HUES64 (cell line): Measurements from ENCODE around the gene GSTM4. TPM values are rescaled to one million over a fixed set of nuclear protein-coding genes. Genes with fewer than 3 reads are reported as not detected.
A peak's percentile ranks its signal among the peaks of the same experiment; 100 is the strongest.

ENCODE experiments used
- H3K27ac ChIP-seq: 2 replicates; pipeline ENCODE4 v1.7.0; 2013; ENCODE audit warnings: low read depth, low read length, inconsistent platforms
- H3K27me3 ChIP-seq: 2 replicates; pipeline ENCODE4 v1.6.1; 2013; ENCODE audit warnings: mild to moderate bottlenecking, low read length; ENCODE audit not compliant: insufficient read depth
- H3K36me3 ChIP-seq: 2 replicates; pipeline ENCODE4 v1.6.1; 2013; ENCODE audit warnings: mild to moderate bottlenecking, low read length; ENCODE audit not compliant: insufficient read depth
- H3K4me1 ChIP-seq: 2 replicates; pipeline ENCODE4 v1.6.1; 2013; ENCODE audit warnings: mild to moderate bottlenecking, low read length, moderate library complexity; ENCODE audit not compliant: insufficient read depth
- H3K4me3 ChIP-seq: 2 replicates; pipeline ENCODE4 v1.5.1; 2013; ENCODE audit warnings: mild to moderate bottlenecking, low read length, moderate library complexity
- H3K9ac ChIP-seq: 2 replicates; pipeline ENCODE4 v1.6.1; 2013; ENCODE audit warnings: mild to moderate bottlenecking, low read depth, low read length
- H3K9me3 ChIP-seq: 2 replicates; pipeline ENCODE4 v1.6.1; 2013; ENCODE audit warnings: low read depth, low read length; ENCODE audit not compliant: insufficient read depth
- WGBS: fragments of 150-250, 120-280 bp; methylation state at CpG from one replicate; pipeline ENCODE4 v1.1.7; 2013; ENCODE audit warnings: missing lambda C conversion rate; 5-methylcytosine and 5-hydroxymethylcytosine counted together
- polyA plus RNA-seq, 2 experiments: library from polyadenylated mRNA; stranded (reverse); fragments of 50-300 nt; gene quantifications; one replicate each; pipeline ENCODE4 v1.2.3, GENCODE V29; 2013

The GSTM4 gene
- polyA plus RNA-seq (2013, experiment 1 of 2) = 8.5 TPM
- polyA plus RNA-seq (2013, experiment 2 of 2) = 12.2 TPM

GRCh38 chr1:109655615-109656519, at the start of gene GSTM4:
Gene GSTM4 (plus strand): TSS chr1:109656099. CDS start chr1:109656390, 291 bp downstream.
- Histone ChIP-seq H3K4me1 (no peaks in the 10 kb centered on the region), H3K9me3 (no peaks in the 10 kb centered on the region)
- WGBS = 3% methylated on average over 54 of the region's 54 CpGs

GRCh38 chr1:109609881-109610280, 46.0 kb upstream of the GSTM4 start:
- Histone ChIP-seq H3K9ac (no peak overlapping the region), H3K9me3 (no peaks in the 10 kb centered on the region), H3K4me3 (no peak overlapping the region), H3K36me3 (no peaks in the 10 kb centered on the region), H3K27me3 (no peaks in the 10 kb centered on the region), H3K4me1 (peaks cover 17% of the 10 kb centered on the region), H3K27ac (no peak overlapping the region)
- WGBS = 92% methylated on average over 3 of the region's 3 CpGs

More at GRCh38 chr1:109655615-109656519, at the start of gene GSTM4:
- peak within 1 kb of the TSS; percentile 85 for H3K4me3 ChIP-seq
- H3K36me3 ChIP-seq = no peaks in the 10 kb centered on the region
- peak within 1 kb of the TSS; percentile 62; the same call in 1 of the 2 replicates for H3K27ac ChIP-seq
- H3K27me3 ChIP-seq = peaks cover 37% of the 10 kb centered on the region
- H3K9ac ChIP-seq = peak within 1 kb of the TSS; percentile 72

GRCh38 chr1:109610609-109611307, 45.1 kb upstream of the GSTM4 start:
- WGBS = 82% methylated on average over 3 of the region's 3 CpGs
- Histone ChIP-seq H3K4me3 (no peak overlapping the region), H3K4me1 (peaks cover 17% of the 10 kb centered on the region), H3K9ac (no peak overlapping the region), H3K36me3 (no peaks in the 10 kb centered on the region), H3K27me3 (no peaks in the 10 kb centered on the region), H3K27ac (no peak overlapping the region), H3K9me3 (no peaks in the 10 kb centered on the region)

- H3K27ac ChIP-seq = no peak overlapping the region
- peaks cover 17% of the 10 kb centered on the region for H3K4me1 ChIP-seq
- no peaks in the 10 kb centered on the region for H3K27me3 ChIP-seq
- WGBS = 89% methylated on average over 13 of the region's 13 CpGs
- no peak overlapping the region for H3K9ac ChIP-seq
- no peaks in the 10 kb centered on the region for H3K9me3 ChIP-seq
- H3K4me3 ChIP-seq = no peak overlapping the region
- H3K36me3 ChIP-seq = no peaks in the 10 kb centered on the region
Measured at GRCh38 chr1:109611308-109611990, 44.5 kb upstream of the GSTM4 start.

GRCh38 chr1:109613361-109614147, 42.3 kb upstream of the GSTM4 start:
- Histone ChIP-seq H3K4me1 (peaks cover 32% of the 10 kb centered on the region), H3K4me3 (no peak overlapping the region), H3K27me3 (no peaks in the 10 kb centered on the region), H3K9me3 (no peaks in the 10 kb centered on the region), H3K36me3 (no peaks in the 10 kb centered on the region), H3K9ac (no peak overlapping the region), H3K27ac (no peak overlapping the region)
- 76% methylated on average over 7 of the region's 7 CpGs for WGBS

- no peak overlapping the region for H3K27ac ChIP-seq
- 88% methylated on average over 3 of the region's 3 CpGs for WGBS
- H3K9me3 ChIP-seq = no peaks in the 10 kb centered on the region
- H3K4me3 ChIP-seq = no peak overlapping the region
- H3K27me3 ChIP-seq = no peaks in the 10 kb centered on the region
- H3K4me1 ChIP-seq = peaks cover 32% of the 10 kb centered on the region
- no peaks in the 10 kb centered on the region for H3K36me3 ChIP-seq
- H3K9ac ChIP-seq = no peak overlapping the region
Measured at GRCh38 chr1:109615879-109616278, 40.0 kb upstream of the GSTM4 start.

GRCh38 chr1:109616391-109616790, 39.5 kb upstream of the GSTM4 start:
- WGBS = 95% methylated on average over 3 of the region's 3 CpGs
- Histone ChIP-seq H3K9ac (no peak overlapping the region), H3K9me3 (no peaks in the 10 kb centered on the region), H3K27ac (no peak overlapping the region), H3K4me1 (peaks cover 32% of the 10 kb centered on the region), H3K36me3 (no peaks in the 10 kb centered on the region), H3K27me3 (no peaks in the 10 kb centered on the region), H3K4me3 (no peak overlapping the region)

GRCh38 chr1:109617291-109617801, 38.6 kb upstream of the GSTM4 start:
- Histone ChIP-seq H3K36me3 (no peaks in the 10 kb centered on the region), H3K27ac (peak overlapping the region; percentile 43), H3K9me3 (no peaks in the 10 kb centered on the region), H3K4me1 (peaks cover 32% of the 10 kb centered on the region), H3K9ac (no peak overlapping the region), H3K27me3 (no peaks in the 10 kb centered on the region), H3K4me3 (no peak overlapping the region)
- 41% methylated on average over 3 of the region's 3 CpGs for WGBS

GRCh38 chr1:109618661-109619575, 37.0 kb upstream of the GSTM4 start:
- no peak overlapping the region for H3K27ac ChIP-seq
- no peaks in the 10 kb centered on the region for H3K27me3 ChIP-seq
- H3K4me1 ChIP-seq = peaks cover 31% of the 10 kb centered on the region
- WGBS = 51% methylated on average over 9 of the region's 9 CpGs
- no peaks in the 10 kb centered on the region for H3K9me3 ChIP-seq
- peak overlapping the region; percentile 78 for H3K9ac ChIP-seq
- H3K4me3 ChIP-seq = peak overlapping the region; percentile 85
- H3K36me3 ChIP-seq = no peaks in the 10 kb centered on the region
